HG03442 (cell line): ENCODE results near the gene TRPM4.
"Not testable (repeated sequence)": the region's sequence is repeated elsewhere in the genome, so short reads cannot be mapped to it uniquely, and the experiment has no call there.

Experiments used
- ATAC-seq: cut with Tn5 transposase; IDR thresholded peaks from one replicate; pipeline ENCODE4 v1.9.1; 2021; ENCODE audit warnings: mild to moderate bottlenecking, moderate library complexity; ENCODE audit not compliant: unreplicated experiment

Gene TRPM4

GRCh38 chr19:49157445-49158224, at the start of gene TRPM4:
TRPM4 (plus strand) TSS chr19:49157792; CDS start chr19:49157867, 75 bp downstream.
- ATAC-seq, result no peak

GRCh38 chr19:49109051-49109450, 48.5 kb upstream of the TRPM4 start:
- ATAC-seq, result no peak

- ATAC-seq, result no peak
These were observed 47.9 kb upstream of the TRPM4 start for GRCh38 chr19:49109569-49110233.

GRCh38 chr19:49110567-49110966, 47.0 kb upstream of the TRPM4 start:
- ATAC-seq, result no peak

GRCh38 chr19:49111218-49111998, 46.2 kb upstream of the TRPM4 start:
- no peak for ATAC-seq

GRCh38 chr19:49113762-49114629, 43.6 kb upstream of the TRPM4 start, which contains the start of gene LIN7B:
LIN7B (plus strand) TSS chr19:49114370; CDS start chr19:49114405, 35 bp downstream.
- peak; percentile 44 for ATAC-seq

GRCh38 chr19:49114630-49115363, 42.8 kb upstream of the TRPM4 start:
- no peak for ATAC-seq

GRCh38 chr19:49116544-49116943, 41.0 kb upstream of the TRPM4 start:
- ATAC-seq, result no peak

- no peak for ATAC-seq
These were observed 39.7 kb upstream of the TRPM4 start for GRCh38 chr19:49117677-49118564.

GRCh38 chr19:49118565-49119410, 38.8 kb upstream of the TRPM4 start, which contains the start of gene C19orf73:
C19orf73 (minus strand) TSS chr19:49119143; CDS start chr19:49119022, 121 bp downstream.
- ATAC-seq, result peak; percentile 71

- ATAC-seq, result no peak
These were observed 37.9 kb upstream of the TRPM4 start, which contains the start of gene PPFIA3 for GRCh38 chr19:49119411-49120324. PPFIA3 (plus strand) TSS chr19:49119544; CDS start chr19:49127874, 8,330 bp downstream.

GRCh38 chr19:49120325-49120683, 37.3 kb upstream of the TRPM4 start:
- ATAC-seq, result no peak

- ATAC-seq, result no peak
These were observed 36.7 kb upstream of the TRPM4 start for GRCh38 chr19:49120868-49121267.

- not testable (repeated sequence) for ATAC-seq
These were observed 35.8 kb upstream of the TRPM4 start for GRCh38 chr19:49121841-49122240.

- ATAC-seq, result not testable (repeated sequence)
These were observed 34.3 kb upstream of the TRPM4 start for GRCh38 chr19:49123285-49123684.

GRCh38 chr19:49125025-49125731, 32.4 kb upstream of the TRPM4 start:
- ATAC-seq, result no peak
